ENCODE results near the gene GRAMD1B. TPM values are rescaled to one million over a fixed set of nuclear protein-coding genes. Genes with fewer than 3 reads are reported as not detected.

Gene GRAMD1B
- total RNA-seq, 4 donors from 2014 or later = 1.8 to 4.0 (median 3.0) TPM

GRCh38 chr11:123594921-123595320, 164.9 kb downstream of the GRAMD1B start:
- H3K36me3 ChIP-seq = no peaks in the 10 kb centered on the region
- TF ChIP-seq POLR2AphosphoS5 (IDR thresholded peaks at IDR 0.05) = no peak
- no peak for TF ChIP-seq EP300 (IDR thresholded peaks at IDR 0.05)
- TF ChIP-seq CTCF (IDR thresholded peaks at IDR 0.05) = no peak
- TF ChIP-seq POLR2A (IDR thresholded peaks at IDR 0.05) = no peak
- 96 to 100% methylated on average over 2 to 4 of the region's 4 CpGs for WGBS, 2 donors (ENCODE audit: low coverage in 1 of 2)
- H3K27me3 ChIP-seq = no peaks in the 10 kb centered on the region
- H3K4me3 ChIP-seq = no peak overlapping the region
- no peak for ATAC-seq
- peaks cover 0 to 13% (median 0%) of the 10 kb centered on the region in 3 donors for H3K4me1 ChIP-seq
- H3K9me3 ChIP-seq = no peaks in the 10 kb centered on the region
- no peak overlapping the region for H3K27ac ChIP-seq

GRCh38 chr11:123597859-123598258, 167.8 kb downstream of the GRAMD1B start:
- H3K4me3 ChIP-seq = no peak overlapping the region
- no peak for ATAC-seq
- 100% methylated on average over 1 of the region's 2 CpGs for WGBS, 2 donors (ENCODE audit: low coverage in 1 of 2)
- no peak overlapping the region for H3K27ac ChIP-seq
- H3K4me1 ChIP-seq = no peaks in the 10 kb centered on the region
- TF ChIP-seq POLR2A (IDR thresholded peaks at IDR 0.05) (no peak), CTCF (IDR thresholded peaks at IDR 0.05) (no peak), POLR2AphosphoS5 (IDR thresholded peaks at IDR 0.05) (no peak), EP300 (IDR thresholded peaks at IDR 0.05) (no peak)
- no peaks in the 10 kb centered on the region for H3K9me3 ChIP-seq
- no peaks in the 10 kb centered on the region for H3K36me3 ChIP-seq
- H3K27me3 ChIP-seq = no peaks in the 10 kb centered on the region

GRCh38 chr11:123601136-123601535, 171.1 kb downstream of the GRAMD1B start:
- Histone ChIP-seq H3K4me3 (no peak overlapping the region), H3K9me3 (no peaks in the 10 kb centered on the region), H3K4me1 (no peaks in the 10 kb centered on the region), H3K27ac (no peak overlapping the region), H3K36me3 (no peaks in the 10 kb centered on the region), H3K27me3 (no peaks in the 10 kb centered on the region)
- no peak for ATAC-seq
- TF ChIP-seq CTCF (IDR thresholded peaks at IDR 0.05) (no peak), POLR2AphosphoS5 (IDR thresholded peaks at IDR 0.05) (no peak), POLR2A (IDR thresholded peaks at IDR 0.05) (no peak), EP300 (IDR thresholded peaks at IDR 0.05) (no peak)
- WGBS, 2 donors (ENCODE audit: low coverage in 1 of 2) = 89 to 91% methylated on average over 2 of the region's 4 CpGs

GRCh38 chr11:123601743-123602142, 171.7 kb downstream of the GRAMD1B start:
- Histone ChIP-seq H3K27me3 (no peaks in the 10 kb centered on the region), H3K4me1 (no peaks in the 10 kb centered on the region), H3K4me3 (no peak overlapping the region), H3K9me3 (no peaks in the 10 kb centered on the region), H3K36me3 (no peaks in the 10 kb centered on the region), H3K27ac (no peak overlapping the region)
- ATAC-seq = no peak
- TF ChIP-seq CTCF (IDR thresholded peaks at IDR 0.05) (no peak), POLR2AphosphoS5 (IDR thresholded peaks at IDR 0.05) (no peak), POLR2A (IDR thresholded peaks at IDR 0.05) (no peak), EP300 (IDR thresholded peaks at IDR 0.05) (no peak)
- 60% methylated on average over 1 of the region's 4 CpGs; no CpG with 5 or more reads in 1 of the 2 donors for WGBS, 2 donors (ENCODE audit: low coverage in 1 of 2)

GRCh38 chr11:123603666-123604065, 173.6 kb downstream of the GRAMD1B start:
- Histone ChIP-seq H3K9me3 (no peaks in the 10 kb centered on the region), H3K36me3 (peaks cover 0 to 5% of the 10 kb centered on the region in 2 donors), H3K27me3 (no peaks in the 10 kb centered on the region), H3K27ac (no peak overlapping the region), H3K4me3 (no peak overlapping the region), H3K4me1 (no peaks in the 10 kb centered on the region)
- 90 to 92% methylated on average over 2 to 4 of the region's 4 CpGs for WGBS, 2 donors (ENCODE audit: low coverage in 1 of 2)
- TF ChIP-seq CTCF (IDR thresholded peaks at IDR 0.05) (no peak), POLR2AphosphoS5 (IDR thresholded peaks at IDR 0.05) (no peak), POLR2A (IDR thresholded peaks at IDR 0.05) (no peak), EP300 (IDR thresholded peaks at IDR 0.05) (no peak)
- no peak for ATAC-seq
